22Rv1 (cell line): ENCODE data around the gene NLRC5.

ENCODE experiments used
- CTCF ChIP-seq: fragments of 450-650 bp; IDR thresholded peaks from 2 replicates; pipeline ENCODE4 v1.5.1; 2017; ENCODE audit warnings: mild to moderate bottlenecking
- ZFX ChIP-seq: fragments of 450-650 bp; IDR thresholded peaks from 2 replicates; pipeline ENCODE4 v1.6.1; 2017; ENCODE audit warnings: antibody characterized with exemption, borderline replicate concordance

- TF ChIP-seq CTCF (no peak), ZFX (no peak)
These were observed 1.0 kb upstream of the NLRC5 start for GRCh38 chr16:56988161-56988947.
